A673 (cell line): ENCODE results near the gene SDSL.

Source experiments
- EZH2 ChIP-seq: fragments of 200-600 bp; sonication (generic); IDR thresholded peaks from 2 replicates; pipeline ENCODE4 v1.6.1; 2017; ENCODE audit warnings: borderline replicate concordance, low read depth, mild to moderate bottlenecking, mixed read lengths, antibody characterized with exemption, low read length; ENCODE audit not compliant: poor library complexity, severe bottlenecking
- TF ChIP-seq, protein P1 (sequence below): fragments of 300-800, 200-600 bp; sonication (generic); conservative IDR thresholded peaks from 2 replicates; pipeline ENCODE4 v1.5.1; 2017; ENCODE audit warnings: low read depth, mild to moderate bottlenecking, antibody characterized with exemption, low read length, moderate library complexity, mixed read lengths

DNA sequence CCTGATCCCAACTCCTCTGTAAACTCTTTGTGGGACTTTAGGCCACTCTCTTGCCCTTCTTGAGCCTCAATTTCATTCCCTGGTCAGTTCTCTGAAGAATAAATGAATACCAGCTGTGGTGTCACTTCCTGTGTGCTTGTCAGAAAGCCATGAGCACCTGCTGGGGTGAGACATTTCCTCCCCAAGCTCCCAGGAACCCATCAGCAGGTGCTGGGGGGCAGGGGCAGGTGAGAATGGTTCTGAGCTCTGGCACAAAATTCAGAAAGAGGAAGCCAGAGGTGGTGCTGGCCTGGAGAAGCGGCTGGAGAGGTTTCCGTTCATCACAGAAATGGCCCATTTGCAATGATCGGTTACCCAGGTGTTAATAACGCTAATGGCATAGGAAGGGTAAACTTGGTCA lies 34.6 kb downstream of the SDSL start:
- TF ChIP-seq EZH2, result no peak
- TF ChIP-seq, protein P1, sequence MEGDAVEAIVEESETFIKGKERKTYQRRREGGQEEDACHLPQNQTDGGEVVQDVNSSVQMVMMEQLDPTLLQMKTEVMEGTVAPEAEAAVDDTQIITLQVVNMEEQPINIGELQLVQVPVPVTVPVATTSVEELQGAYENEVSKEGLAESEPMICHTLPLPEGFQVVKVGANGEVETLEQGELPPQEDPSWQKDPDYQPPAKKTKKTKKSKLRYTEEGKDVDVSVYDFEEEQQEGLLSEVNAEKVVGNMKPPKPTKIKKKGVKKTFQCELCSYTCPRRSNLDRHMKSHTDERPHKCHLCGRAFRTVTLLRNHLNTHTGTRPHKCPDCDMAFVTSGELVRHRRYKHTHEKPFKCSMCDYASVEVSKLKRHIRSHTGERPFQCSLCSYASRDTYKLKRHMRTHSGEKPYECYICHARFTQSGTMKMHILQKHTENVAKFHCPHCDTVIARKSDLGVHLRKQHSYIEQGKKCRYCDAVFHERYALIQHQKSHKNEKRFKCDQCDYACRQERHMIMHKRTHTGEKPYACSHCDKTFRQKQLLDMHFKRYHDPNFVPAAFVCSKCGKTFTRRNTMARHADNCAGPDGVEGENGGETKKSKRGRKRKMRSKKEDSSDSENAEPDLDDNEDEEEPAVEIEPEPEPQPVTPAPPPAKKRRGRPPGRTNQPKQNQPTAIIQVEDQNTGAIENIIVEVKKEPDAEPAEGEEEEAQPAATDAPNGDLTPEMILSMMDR, result no peak
